Right lobe of liver (tissue), 6 donors: Measurements from ENCODE around the gene CDH13. TPM values are rescaled to one million over a fixed set of nuclear protein-coding genes. Genes with fewer than 3 reads are reported as not detected.

ENCODE experiments used
- ATAC-seq, 4 donors: fragments of 200-7000 bp; cut with Tn5 transposase; one replicate each; pipeline ENCODE4 v1.9.1; 2020; ENCODE audit warnings: mild to moderate bottlenecking in 4 of 4, moderate library complexity in 4 of 4
- DNase-seq, 3 donors: peaks; one replicate each; pipeline ENCODE4 v3.0.0-alpha.2; 2020
- H3K27ac ChIP-seq, 3 donors: fragments of 200-600 bp; one replicate each; pipeline ENCODE4 v1.8.0; 2022
- H3K27me3 ChIP-seq, 2 donors: fragments of 200-600 bp; one replicate each; pipeline ENCODE4 v1.8.0; 2022
- H3K36me3 ChIP-seq, 4 donors: fragments of 200-600 bp; sonication (generic) in 1 of 4; one replicate each; pipeline versions ENCODE4 v1.5.1 to v1.8.0; 2017 to 2022; ENCODE audit warnings: control low read depth in 1 of 4
- H3K4me1 ChIP-seq, 4 donors: fragments of 200-600 bp; sonication (generic) in 1 of 4; one replicate each; pipeline versions ENCODE4 v1.5.1 to v1.8.0; 2017 to 2022; ENCODE audit warnings: control low read depth in 1 of 4
- H3K4me3 ChIP-seq, 3 donors: fragments of 200-600 bp; one replicate each; pipeline ENCODE4 v1.8.0; 2022
- H3K9me3 ChIP-seq, 4 donors: fragments of 200-600 bp; sonication (generic) in 1 of 4; one replicate each; pipeline versions ENCODE4 v1.5.1 to v1.8.0; 2017 to 2022; ENCODE audit warnings: control low read depth in 1 of 4
- CTCF ChIP-seq, 4 donors: fragments of 200-600 bp in 3 of 4; fragments of 450-650 bp in 1 of 4; IDR thresholded peaks; one replicate each; pipeline versions ENCODE4 v1.5.1 to v1.8.0; 2016 to 2022; ENCODE audit warnings: antibody characterized with exemption in 4 of 4, mild to moderate bottlenecking in 2 of 4
- POLR2A ChIP-seq: fragments of 450-650 bp; IDR thresholded peaks from one replicate; pipeline ENCODE4 v1.6.1; 2017; ENCODE audit warnings: antibody characterized with exemption, mild to moderate bottlenecking
- WGBS: methylation state at CpG from one replicate; pipeline ENCODE4 v1.1.6; 2018; ENCODE audit warnings: low coverage, low lambda C conversion rate; ENCODE audit not compliant: insufficient coverage; ENCODE audit errors: missing lambda C conversion rate; 5-methylcytosine and 5-hydroxymethylcytosine counted together
- intact Hi-C, 2 donors: fragments of 100-400 bp; cut with DNase I; formaldehyde crosslinking; loops; one replicate each; pipeline versions ENCODE4 v1.11.2 to v1.14.1; 2022
- total RNA-seq, 6 experiments: library from RNA; depleted of rRNA in 2 of 6; stranded (reverse); fragments of >200 nt in 2 of 6; fragmentation: NEBNext Ultra II Directional in 3 of 6; extraction: Animal tissue kit (Norgen Biotek cat#: 25700) in 3 of 6; gene quantifications; one replicate each; pipeline versions ENCODE4 v1.1.0 to v1.2.4, GENCODE V29; 2016 to 2023
- donor health status: DM: no; HTN: yes; CAD: no.
- donor health status: DM: no; HTN: no; CAD: no.
- donor health status: DM: no; HTN: no; CAD: no.
- donor health status: DM: no; HTN: yes; CAD: no.
- donor health status: DM: no; HTN: yes; CAD: no.

CDH13 gene
- total RNA-seq, 6 experiments from 2014 or later, result 0.13 to 4.6 (median 0.49) TPM

- DNase-seq, result no peak
- TF ChIP-seq CTCF (IDR thresholded peaks at IDR 0.05), result no peak
- no peak for TF ChIP-seq POLR2A
- no peaks in the 10 kb centered on the region for H3K9me3 ChIP-seq
- H3K4me1 ChIP-seq, result no peaks in the 10 kb centered on the region
- no peaks in the 10 kb centered on the region for H3K27me3 ChIP-seq
- WGBS, result 49% methylated on average over 14 of the region's 14 CpGs
- no peak overlapping the region for H3K27ac ChIP-seq
- H3K4me3 ChIP-seq, result no peak overlapping the region
- H3K36me3 ChIP-seq, result no peaks in the 10 kb centered on the region
- no peak for ATAC-seq
- intact Hi-C loops, result no loop called here
Measured at GRCh38 chr16:83345846-83346640, 719.3 kb downstream of the CDH13 start.

GRCh38 chr16:83348991-83349390 is 722.2 kb downstream of the CDH13 start:
- DNase-seq (no peak), ATAC-seq (no peak)
- Histone ChIP-seq H3K4me1 (no peaks in the 10 kb centered on the region), H3K36me3 (no peaks in the 10 kb centered on the region), H3K27me3 (no peaks in the 10 kb centered on the region), H3K4me3 (no peak overlapping the region), H3K9me3 (no peaks in the 10 kb centered on the region), H3K27ac (no peak overlapping the region)
- TF ChIP-seq POLR2A (no peak), CTCF (IDR thresholded peaks at IDR 0.05) (no peak)
- 56% methylated on average over 4 of the region's 5 CpGs for WGBS
- intact Hi-C loops, result no loop called here

- Histone ChIP-seq H3K27ac (no peak overlapping the region), H3K4me3 (no peak overlapping the region), H3K4me1 (no peaks in the 10 kb centered on the region), H3K36me3 (no peaks in the 10 kb centered on the region), H3K27me3 (no peaks in the 10 kb centered on the region), H3K9me3 (no peaks in the 10 kb centered on the region)
- TF ChIP-seq CTCF (IDR thresholded peaks at IDR 0.05), result no peak
- WGBS, result 59% methylated on average over 5 of the region's 5 CpGs
- DNase-seq, result no peak
- intact Hi-C loops, result no loop called here
- ATAC-seq, result no peak
Measured at GRCh38 chr16:83350481-83350880, 723.7 kb downstream of the CDH13 start.

- 31% methylated on average over 2 of the region's 2 CpGs for WGBS
- Histone ChIP-seq H3K27me3 (no peaks in the 10 kb centered on the region), H3K36me3 (no peaks in the 10 kb centered on the region), H3K4me3 (no peak overlapping the region), H3K9me3 (no peaks in the 10 kb centered on the region), H3K27ac (no peak overlapping the region), H3K4me1 (no peaks in the 10 kb centered on the region)
- ATAC-seq (no peak), DNase-seq (no peak)
- TF ChIP-seq CTCF (IDR thresholded peaks at IDR 0.05), result no peak
- no peak for TF ChIP-seq POLR2A
- intact Hi-C loops, result no loop called here
Measured at GRCh38 chr16:83351846-83352245, 725.1 kb downstream of the CDH13 start.
